Neural cell (in vitro differentiated cells): Measurements from ENCODE around the gene KIRREL3.

ENCODE experiments used
- CTCF ChIP-seq: fragments of 450-650 bp; IDR thresholded peaks from 2 replicates; pipeline ENCODE4 v1.5.1; 2014; ENCODE audit warnings: antibody characterized with exemption, mild to moderate bottlenecking, moderate library complexity; ENCODE audit not compliant: poor library complexity, severe bottlenecking
- EP300 ChIP-seq: fragments of 450-650 bp; conservative IDR thresholded peaks from 2 replicates; pipeline ENCODE4 v1.6.1; 2014; ENCODE audit warnings: antibody characterized with exemption, mild to moderate bottlenecking, moderate library complexity; ENCODE audit not compliant: poor library complexity, severe bottlenecking
- EZH2 ChIP-seq: fragments of 200-600, 300-800 bp; shearing (Covaris generic), sonication (generic); IDR thresholded peaks from 2 replicates; pipeline ENCODE4 v1.6.1; 2014; ENCODE audit warnings: antibody characterized with exemption, low read length, borderline replicate concordance, mild to moderate bottlenecking; ENCODE audit not compliant: insufficient read depth, poor library complexity, severe bottlenecking
- MXI1 ChIP-seq: fragments of 450-650 bp; conservative IDR thresholded peaks from 2 replicates; pipeline ENCODE4 v1.6.1; 2014; ENCODE audit warnings: antibody characterized with exemption, mild to moderate bottlenecking; ENCODE audit not compliant: poor library complexity, severe bottlenecking
- POLR2AphosphoS5 ChIP-seq: IDR thresholded peaks from 2 replicates; pipeline ENCODE4 v1.6.1; 2012
- RAD21 ChIP-seq: fragments of 450-650 bp; conservative IDR thresholded peaks from 2 replicates; pipeline ENCODE4 v1.6.1; 2014; ENCODE audit warnings: antibody characterized with exemption, mild to moderate bottlenecking, moderate library complexity
- SMC3 ChIP-seq: fragments of 450-650 bp; conservative IDR thresholded peaks from 2 replicates; pipeline ENCODE4 v1.6.1; 2014; ENCODE audit warnings: antibody characterized with exemption, mild to moderate bottlenecking, moderate library complexity; ENCODE audit not compliant: poor library complexity

- TF ChIP-seq CTCF (no peak), MXI1 (no peak), SMC3 (no peak), EP300 (no peak), POLR2AphosphoS5 (no peak), EZH2 (no peak), RAD21 (no peak)
Measured at GRCh38 chr11:126415669-126416420, 584.7 kb downstream of the KIRREL3 start.
